Activated naive CD8-positive, alpha-beta T cell treated with anti-CD3 and anti-CD28 coated beads for 36 hours (primary cell): ENCODE data around the gene ANXA8L1. TPM values are rescaled to one million over a fixed set of nuclear protein-coding genes. Genes with fewer than 3 reads are reported as not detected.
"Not testable (repeated sequence)": the region's sequence is repeated elsewhere in the genome, so short reads cannot be mapped to it uniquely, and the experiment has no call there.

Source experiments
- DNase-seq: peaks from one replicate; pipeline ENCODE4 v3.0.0; 2021
- H3K27ac Mint-ChIP-seq: one replicate; pipeline ENCODE4 v1.8.0; 2022; ENCODE audit warnings: mild to moderate bottlenecking, moderate library complexity, mixed read lengths
- H3K27me3 Mint-ChIP-seq: one replicate; pipeline ENCODE4 v1.8.0; 2022; ENCODE audit warnings: mild to moderate bottlenecking, mixed read lengths
- H3K36me3 Mint-ChIP-seq: one replicate; pipeline ENCODE4 v1.8.0; 2021; ENCODE audit warnings: mild to moderate bottlenecking, mixed read lengths
- H3K4me1 Mint-ChIP-seq: one replicate; pipeline ENCODE4 v1.8.0; 2021; ENCODE audit warnings: mixed read lengths
- H3K4me3 Mint-ChIP-seq: one replicate; pipeline ENCODE4 v1.8.0; 2022; ENCODE audit warnings: mild to moderate bottlenecking, moderate library complexity, mixed read lengths
- H3K9me3 Mint-ChIP-seq: one replicate; pipeline ENCODE4 v1.8.0; 2022; ENCODE audit warnings: mixed read lengths
- total RNA-seq, 2 experiments: library from RNA; stranded (reverse); gene quantifications; one replicate each; pipeline ENCODE4 v1.2.3, GENCODE V29; 2021

The ANXA8L1 gene
- total RNA-seq, 2 experiments from 2014 or later: not detected

GRCh38 chr10:46385858-46386257 is 10.3 kb downstream of the ANXA8L1 start:
- DNase-seq, H3K36me3 Mint-ChIP-seq, H3K4me1 Mint-ChIP-seq, H3K9me3 Mint-ChIP-seq, H3K4me3 Mint-ChIP-seq, H3K27ac Mint-ChIP-seq, H3K27me3 Mint-ChIP-seq: not testable (repeated sequence)

- DNase-seq, H3K9me3 Mint-ChIP-seq, H3K36me3 Mint-ChIP-seq, H3K27ac Mint-ChIP-seq, H3K4me1 Mint-ChIP-seq, H3K4me3 Mint-ChIP-seq, H3K27me3 Mint-ChIP-seq: not testable (repeated sequence)
These were observed 11.1 kb downstream of the ANXA8L1 start for GRCh38 chr10:46386694-46387093.

- H3K9me3 Mint-ChIP-seq, H3K27me3 Mint-ChIP-seq, H3K4me1 Mint-ChIP-seq, DNase-seq, H3K27ac Mint-ChIP-seq, H3K36me3 Mint-ChIP-seq, H3K4me3 Mint-ChIP-seq: not testable (repeated sequence)
These were observed 11.8 kb downstream of the ANXA8L1 start for GRCh38 chr10:46387309-46387902.

GRCh38 chr10:46391422-46391821 is 15.8 kb downstream of the ANXA8L1 start:
- H3K4me1 Mint-ChIP-seq, H3K27me3 Mint-ChIP-seq, H3K36me3 Mint-ChIP-seq, H3K4me3 Mint-ChIP-seq, DNase-seq, H3K9me3 Mint-ChIP-seq, H3K27ac Mint-ChIP-seq: not testable (repeated sequence)

- H3K4me3 Mint-ChIP-seq, DNase-seq, H3K27ac Mint-ChIP-seq, H3K36me3 Mint-ChIP-seq, H3K4me1 Mint-ChIP-seq, H3K9me3 Mint-ChIP-seq, H3K27me3 Mint-ChIP-seq: not testable (repeated sequence)
These were observed 21.1 kb downstream of the ANXA8L1 start for GRCh38 chr10:46396441-46397279.

GRCh38 chr10:46397767-46398166 is 22.2 kb downstream of the ANXA8L1 start:
- not testable (repeated sequence) for H3K4me3 Mint-ChIP-seq, H3K36me3 Mint-ChIP-seq, H3K4me1 Mint-ChIP-seq, DNase-seq, H3K9me3 Mint-ChIP-seq, H3K27ac Mint-ChIP-seq, H3K27me3 Mint-ChIP-seq

GRCh38 chr10:46398212-46398886 is 22.8 kb downstream of the ANXA8L1 start:
- not testable (repeated sequence) for H3K4me1 Mint-ChIP-seq, H3K27me3 Mint-ChIP-seq, H3K36me3 Mint-ChIP-seq, H3K9me3 Mint-ChIP-seq, H3K27ac Mint-ChIP-seq, DNase-seq, H3K4me3 Mint-ChIP-seq

GRCh38 chr10:46409556-46409955 is 34.0 kb downstream of the ANXA8L1 start:
- H3K9me3 Mint-ChIP-seq: not testable (repeated sequence)

GRCh38 chr10:46411123-46411522 is 35.5 kb downstream of the ANXA8L1 start:
- not testable (repeated sequence) for H3K4me1 Mint-ChIP-seq, H3K4me3 Mint-ChIP-seq

More at GRCh38 chr10:46409556-46409955, 34.0 kb downstream of the ANXA8L1 start:
- not testable (repeated sequence) for H3K4me3 Mint-ChIP-seq, DNase-seq, H3K4me1 Mint-ChIP-seq, H3K27me3 Mint-ChIP-seq, H3K36me3 Mint-ChIP-seq, H3K27ac Mint-ChIP-seq

GRCh38 chr10:46412665-46413064 is 37.1 kb downstream of the ANXA8L1 start:
- H3K36me3 Mint-ChIP-seq, H3K27ac Mint-ChIP-seq: not testable (repeated sequence)

More at GRCh38 chr10:46411123-46411522, 35.5 kb downstream of the ANXA8L1 start:
- not testable (repeated sequence) for H3K36me3 Mint-ChIP-seq, DNase-seq, H3K9me3 Mint-ChIP-seq, H3K27me3 Mint-ChIP-seq, H3K27ac Mint-ChIP-seq

GRCh38 chr10:46415291-46415690 is 39.7 kb downstream of the ANXA8L1 start:
- not testable (repeated sequence) for H3K4me3 Mint-ChIP-seq, H3K27ac Mint-ChIP-seq, H3K9me3 Mint-ChIP-seq, H3K27me3 Mint-ChIP-seq, H3K36me3 Mint-ChIP-seq, H3K4me1 Mint-ChIP-seq, DNase-seq

More at GRCh38 chr10:46412665-46413064, 37.1 kb downstream of the ANXA8L1 start:
- not testable (repeated sequence) for H3K4me3 Mint-ChIP-seq, H3K4me1 Mint-ChIP-seq, H3K27me3 Mint-ChIP-seq, H3K9me3 Mint-ChIP-seq, DNase-seq

GRCh38 chr10:46418283-46418682 is 42.7 kb downstream of the ANXA8L1 start:
- DNase-seq, H3K9me3 Mint-ChIP-seq, H3K4me1 Mint-ChIP-seq, H3K4me3 Mint-ChIP-seq, H3K36me3 Mint-ChIP-seq, H3K27me3 Mint-ChIP-seq, H3K27ac Mint-ChIP-seq: not testable (repeated sequence)

GRCh38 chr10:46419570-46420379 is 44.2 kb downstream of the ANXA8L1 start:
- H3K27ac Mint-ChIP-seq, H3K27me3 Mint-ChIP-seq, DNase-seq, H3K4me3 Mint-ChIP-seq, H3K36me3 Mint-ChIP-seq, H3K4me1 Mint-ChIP-seq, H3K9me3 Mint-ChIP-seq: not testable (repeated sequence)

GRCh38 chr10:46423550-46423949 is 48.0 kb downstream of the ANXA8L1 start:
- H3K36me3 Mint-ChIP-seq, H3K4me3 Mint-ChIP-seq, H3K4me1 Mint-ChIP-seq, H3K9me3 Mint-ChIP-seq, DNase-seq, H3K27ac Mint-ChIP-seq, H3K27me3 Mint-ChIP-seq: not testable (repeated sequence)

GRCh38 chr10:46440942-46441341 is 65.4 kb downstream of the ANXA8L1 start:
- H3K9me3 Mint-ChIP-seq: not testable (repeated sequence)

More at GRCh38 chr10:46440942-46441341, 65.4 kb downstream of the ANXA8L1 start:
- not testable (repeated sequence) for H3K4me3 Mint-ChIP-seq, H3K27me3 Mint-ChIP-seq, H3K4me1 Mint-ChIP-seq, H3K27ac Mint-ChIP-seq, DNase-seq, H3K36me3 Mint-ChIP-seq
